Measurements from ENCODE around the gene OSBPL10.

GRCh38 chr3:31705736-31706135 lies 275.3 kb downstream of the OSBPL10 start:
- TF ChIP-seq ZNF384 (IDR thresholded peaks at IDR 0.05), result no peak
- no peak for TF ChIP-seq NFRKB (IDR thresholded peaks at IDR 0.05)
- no peak for TF ChIP-seq SUZ12 (IDR thresholded peaks at IDR 0.05)
- no peak for TF ChIP-seq BHLHE40 (IDR thresholded peaks at IDR 0.05; ENCODE audit: borderline replicate concordance)
- TF ChIP-seq FOXA1 (IDR thresholded peaks at IDR 0.05), result no peak
- no peak for TF ChIP-seq FOXM1 (IDR thresholded peaks at IDR 0.05; ENCODE audit: borderline replicate concordance)
- no peak for TF ChIP-seq ELF4 (IDR thresholded peaks at IDR 0.05)
- no peak for TF ChIP-seq SP1 (IDR thresholded peaks at IDR 0.05)
- no peak for TF ChIP-seq CTBP1 (IDR thresholded peaks at IDR 0.05; ENCODE audit: borderline replicate concordance)
- TF ChIP-seq PKNOX1 (IDR thresholded peaks at IDR 0.05), result no peak
- TF ChIP-seq ARNT (IDR thresholded peaks at IDR 0.05), result no peak
- TF ChIP-seq HDGF (IDR thresholded peaks at IDR 0.05; ENCODE audit: borderline replicate concordance), result no peak
- TF ChIP-seq LEF1 (IDR thresholded peaks at IDR 0.05; ENCODE audit: borderline replicate concordance), result no peak
- no peak for TF ChIP-seq L3MBTL2 (conservative IDR thresholded peaks at IDR 0.05)

Data from HEK293T (cell line).